SU-DHL-6 (cell line): Measurements from ENCODE around the gene CFP.

Experiments used
- H2AFZ ChIP-seq: fragments of 200-600 bp; sonication (generic); 2 replicates; pipeline ENCODE4 v1.6.1; 2014; ENCODE audit warnings: low read depth, mild to moderate bottlenecking, moderate library complexity, mixed read lengths, antibody characterized with exemption, low read length; ENCODE audit not compliant: severe bottlenecking
- H3F3A ChIP-seq: fragments of 200-600 bp; shearing (Covaris generic); 2 replicates; pipeline ENCODE4 v1.6.0; 2016; ENCODE audit warnings: antibody characterized with exemption, mild to moderate bottlenecking; ENCODE audit not compliant: insufficient read depth
- H3K27ac ChIP-seq: fragments of 200-600 bp; sonication (generic); 2 replicates; pipeline ENCODE4 v1.5.1; 2016; ENCODE audit warnings: low read depth, mild to moderate bottlenecking, low read length, moderate library complexity, mixed read lengths
- H3K27me3 ChIP-seq: fragments of 200-600 bp; sonication (generic), shearing (Covaris generic); 2 replicates; pipeline ENCODE4 v1.6.0; 2014; ENCODE audit warnings: mild to moderate bottlenecking, low read length
- H3K36me3 ChIP-seq: fragments of 200-600 bp; sonication (generic); 2 replicates; pipeline ENCODE4 v1.6.1; 2014; ENCODE audit warnings: mild to moderate bottlenecking, low read length, mixed read lengths
- H3K4me2 ChIP-seq: fragments of 300-600, 200-600 bp; shearing (Covaris generic), sonication (generic); 2 replicates; pipeline ENCODE4 v1.6.0; 2014; ENCODE audit warnings: low read length, low read depth, mild to moderate bottlenecking; ENCODE audit not compliant: poor library complexity, severe bottlenecking
- H3K4me3 ChIP-seq: fragments of 200-600 bp; sonication (generic); 2 replicates; pipeline ENCODE4 v1.5.1; 2014; ENCODE audit warnings: antibody characterized with exemption, low read length, mild to moderate bottlenecking, mixed read lengths; ENCODE audit not compliant: insufficient read depth, poor library complexity, severe bottlenecking
- H3K79me2 ChIP-seq: fragments of 200-600 bp; sonication (generic); 2 replicates; pipeline ENCODE4 v1.6.1; 2014; ENCODE audit warnings: mild to moderate bottlenecking, low read length, moderate library complexity; ENCODE audit not compliant: insufficient read depth
- H3K9ac ChIP-seq: fragments of 200-600 bp; sonication (generic); 2 replicates; pipeline ENCODE4 v1.7.0; 2014; ENCODE audit warnings: mild to moderate bottlenecking, low read length
- H3K9me2 ChIP-seq: fragments of 200-600 bp; sonication (generic); replicated peaks from 2 replicates; pipeline ENCODE4 v1.6.1; 2014; ENCODE audit warnings: low read length; ENCODE audit not compliant: insufficient read depth
- H3K9me3 ChIP-seq: fragments of 200-600 bp; sonication (generic); 2 replicates; pipeline ENCODE4 v1.6.1; 2014; ENCODE audit warnings: low read length, mixed read lengths; ENCODE audit not compliant: insufficient read depth
- H4K20me1 ChIP-seq: fragments of 200-600 bp; sonication (generic); 2 replicates; pipeline ENCODE4 v1.6.1; 2014; ENCODE audit warnings: low read depth, mild to moderate bottlenecking, antibody characterized with exemption, low read length, moderate library complexity, mixed read lengths
- EZH2phosphoT487 ChIP-seq: fragments of 200-600 bp; sonication (generic), shearing (Covaris generic); conservative IDR thresholded peaks from 2 replicates; pipeline ENCODE4 v1.6.1; 2018; ENCODE audit warnings: mild to moderate bottlenecking, antibody characterized with exemption, low read length, moderate library complexity, mixed read lengths
- TF ChIP-seq, protein P1 (sequence below): fragments of 200-600 bp; sonication (generic); IDR thresholded peaks from one replicate; pipeline ENCODE4 v1.5.1; 2017; ENCODE audit warnings: antibody characterized with exemption, mild to moderate bottlenecking, low read length, moderate library complexity; ENCODE audit not compliant: insufficient read depth, poor library complexity, severe bottlenecking

The CFP gene

GRCh38 chrX:47664737-47665136 lies 35.0 kb upstream of the CFP start:
- Histone ChIP-seq H3K9ac (no peak overlapping the region), H3K79me2 (no peaks in the 10 kb centered on the region), H2AFZ (no peak overlapping the region)

GRCh38 chrX:47662144-47662657 lies 32.5 kb upstream of the CFP start:
- Histone ChIP-seq H3K9ac (no peak overlapping the region), H3F3A (no peaks in the 10 kb centered on the region), H2AFZ (no peak overlapping the region), H3K79me2 (peaks cover 7% of the 10 kb centered on the region; the same call in 1 of the 2 replicates), H3K27me3 (no peaks in the 10 kb centered on the region), H3K36me3 (no peaks in the 10 kb centered on the region), H3K9me2 (no peaks in the 10 kb centered on the region), H4K20me1 (no peaks in the 10 kb centered on the region), H3K4me3 (no peak overlapping the region), H3K9me3 (no peaks in the 10 kb centered on the region), H3K27ac (no peak overlapping the region), H3K4me2 (no peak overlapping the region)
- TF ChIP-seq, protein P1, sequence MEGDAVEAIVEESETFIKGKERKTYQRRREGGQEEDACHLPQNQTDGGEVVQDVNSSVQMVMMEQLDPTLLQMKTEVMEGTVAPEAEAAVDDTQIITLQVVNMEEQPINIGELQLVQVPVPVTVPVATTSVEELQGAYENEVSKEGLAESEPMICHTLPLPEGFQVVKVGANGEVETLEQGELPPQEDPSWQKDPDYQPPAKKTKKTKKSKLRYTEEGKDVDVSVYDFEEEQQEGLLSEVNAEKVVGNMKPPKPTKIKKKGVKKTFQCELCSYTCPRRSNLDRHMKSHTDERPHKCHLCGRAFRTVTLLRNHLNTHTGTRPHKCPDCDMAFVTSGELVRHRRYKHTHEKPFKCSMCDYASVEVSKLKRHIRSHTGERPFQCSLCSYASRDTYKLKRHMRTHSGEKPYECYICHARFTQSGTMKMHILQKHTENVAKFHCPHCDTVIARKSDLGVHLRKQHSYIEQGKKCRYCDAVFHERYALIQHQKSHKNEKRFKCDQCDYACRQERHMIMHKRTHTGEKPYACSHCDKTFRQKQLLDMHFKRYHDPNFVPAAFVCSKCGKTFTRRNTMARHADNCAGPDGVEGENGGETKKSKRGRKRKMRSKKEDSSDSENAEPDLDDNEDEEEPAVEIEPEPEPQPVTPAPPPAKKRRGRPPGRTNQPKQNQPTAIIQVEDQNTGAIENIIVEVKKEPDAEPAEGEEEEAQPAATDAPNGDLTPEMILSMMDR, result no peak
- no peak for TF ChIP-seq EZH2phosphoT487

More at GRCh38 chrX:47664737-47665136, 35.0 kb upstream of the CFP start:
- H3K9me3 ChIP-seq, result no peaks in the 10 kb centered on the region
- H4K20me1 ChIP-seq, result no peaks in the 10 kb centered on the region
- H3K27ac ChIP-seq, result no peak overlapping the region
- no peak overlapping the region for H3K4me3 ChIP-seq
- H3F3A ChIP-seq, result no peaks in the 10 kb centered on the region
- TF ChIP-seq, protein P1, result no peak
- no peak for TF ChIP-seq EZH2phosphoT487
- no peaks in the 10 kb centered on the region for H3K36me3 ChIP-seq
- no peaks in the 10 kb centered on the region for H3K9me2 ChIP-seq
- H3K4me2 ChIP-seq, result no peak overlapping the region
- H3K27me3 ChIP-seq, result no peaks in the 10 kb centered on the region

- Histone ChIP-seq H4K20me1 (no peaks in the 10 kb centered on the region), H3K79me2 (peaks cover 7% of the 10 kb centered on the region; the same call in 1 of the 2 replicates), H2AFZ (no peak overlapping the region), H3F3A (no peaks in the 10 kb centered on the region), H3K4me2 (no peak overlapping the region), H3K27me3 (no peaks in the 10 kb centered on the region), H3K27ac (no peak overlapping the region), H3K36me3 (no peaks in the 10 kb centered on the region), H3K9me2 (no peaks in the 10 kb centered on the region), H3K9ac (no peak overlapping the region), H3K9me3 (no peaks in the 10 kb centered on the region), H3K4me3 (no peak overlapping the region)
- TF ChIP-seq, protein P1, result no peak
- TF ChIP-seq EZH2phosphoT487, result no peak
Measured at GRCh38 chrX:47661539-47661938, 31.8 kb upstream of the CFP start.

DNA sequence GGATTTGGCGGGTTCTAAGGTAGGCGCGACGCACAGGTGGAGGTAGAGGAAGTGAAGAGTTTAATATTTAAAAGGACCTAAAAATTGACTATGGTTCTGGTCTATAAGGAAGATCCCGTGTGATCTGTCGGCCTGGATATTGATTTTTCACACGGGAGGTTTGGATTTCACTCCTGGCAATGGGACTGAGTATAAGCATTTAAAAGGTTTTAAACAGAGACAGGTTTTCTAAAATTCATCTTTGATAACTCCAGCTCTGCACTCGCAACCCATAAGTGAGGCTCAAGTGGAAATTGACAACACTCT lies 29.6 kb upstream of the CFP start:
- peak overlapping the region; percentile 82 for H2AFZ ChIP-seq
- H3F3A ChIP-seq, result no peaks in the 10 kb centered on the region
- H3K4me2 ChIP-seq, result peak overlapping the region; percentile 60
- no peaks in the 10 kb centered on the region for H3K9me3 ChIP-seq
- TF ChIP-seq, protein P1, result no peak
- TF ChIP-seq EZH2phosphoT487, result no peak
- no peaks in the 10 kb centered on the region for H4K20me1 ChIP-seq
- no peaks in the 10 kb centered on the region for H3K9me2 ChIP-seq
- H3K79me2 ChIP-seq, result peaks cover 7% of the 10 kb centered on the region; the same call in 1 of the 2 replicates
- peak overlapping the region; percentile 73; the same call in 1 of the 2 replicates for H3K9ac ChIP-seq
- H3K36me3 ChIP-seq, result no peaks in the 10 kb centered on the region
- H3K27me3 ChIP-seq, result no peaks in the 10 kb centered on the region
- H3K4me3 ChIP-seq, result peak overlapping the region; percentile 82
- H3K27ac ChIP-seq, result peak overlapping the region; percentile 87
